ENCODE data around the gene PTRH2. TPM values are rescaled to one million over a fixed set of nuclear protein-coding genes. Genes with fewer than 3 reads are reported as not detected.

The PTRH2 gene
- total and polyA plus RNA-seq, 2 donors = 23.2 to 25.9 TPM

- H3K9me3 ChIP-seq (ENCODE audit: control insufficient read depth in 2 of 2, insufficient read depth in 1 of 2, low read length in 1 of 2) = peaks cover 0 to 1% of the 10 kb centered on the region in 2 donors
- no peak for DNase-seq (ENCODE audit: low read depth in 6 of 9, low spot score in 9 of 9)
- H3K27ac ChIP-seq (ENCODE audit: low read depth in 1 of 2, low read length in 1 of 2) = no peak overlapping the region
- H3K4me1 ChIP-seq (ENCODE audit: control insufficient read depth in 2 of 2, insufficient read depth in 2 of 2, low read length in 2 of 2) = peaks cover 0 to 5% of the 10 kb centered on the region in 2 donors
- H3K27me3 ChIP-seq (ENCODE audit: control insufficient read depth in 2 of 2, insufficient read depth in 1 of 2, low read length in 1 of 2) = no peaks in the 10 kb centered on the region
- no peak overlapping the region for H3K4me3 ChIP-seq (ENCODE audit: low read length in 2 of 2)
- H3K36me3 ChIP-seq (ENCODE audit: control insufficient read depth in 2 of 2, insufficient read depth in 2 of 2, low read length in 1 of 2) = peaks cover 0 to 2% of the 10 kb centered on the region in 2 donors
Measured at GRCh38 chr17:59711936-59712335, 4.7 kb upstream of the PTRH2 start.

GRCh38 chr17:59707971-59708430 is 771 bp upstream of the PTRH2 start:
- peak in 3 of 9 donors; percentile 3 to 15 (median 8) for DNase-seq (ENCODE audit: low read depth in 6 of 9, low spot score in 9 of 9)
- peaks cover 6 to 9% of the 10 kb centered on the region in 2 donors for H3K4me1 ChIP-seq (ENCODE audit: control insufficient read depth in 2 of 2, insufficient read depth in 2 of 2, low read length in 2 of 2)

GRCh38 chr17:59702304-59702703 is 4.9 kb downstream of the PTRH2 start:
- Histone ChIP-seq H3K36me3 (ENCODE audit: control insufficient read depth in 2 of 2, insufficient read depth in 2 of 2, low read length in 1 of 2) (peaks cover 21 to 24% of the 10 kb centered on the region in 2 donors), H3K4me1 (ENCODE audit: control insufficient read depth in 2 of 2, insufficient read depth in 2 of 2, low read length in 2 of 2) (peaks cover 4 to 6% of the 10 kb centered on the region in 2 donors), H3K4me3 (ENCODE audit: low read length in 2 of 2) (no peak overlapping the region), H3K27ac (ENCODE audit: low read depth in 1 of 2, low read length in 1 of 2) (no peak overlapping the region), H3K27me3 (ENCODE audit: control insufficient read depth in 2 of 2, insufficient read depth in 1 of 2, low read length in 1 of 2) (no peaks in the 10 kb centered on the region), H3K9me3 (ENCODE audit: control insufficient read depth in 2 of 2, insufficient read depth in 1 of 2, low read length in 1 of 2) (no peaks in the 10 kb centered on the region)
- 98% methylated on average over 7 of the region's 7 CpGs for WGBS
- DNase-seq (ENCODE audit: low read depth in 6 of 9, low spot score in 9 of 9) = no peak

More at GRCh38 chr17:59707971-59708430, 771 bp upstream of the PTRH2 start:
- peak overlapping the region; percentile 64 to 83 for H3K27ac ChIP-seq (ENCODE audit: low read depth in 1 of 2, low read length in 1 of 2)
- H3K36me3 ChIP-seq (ENCODE audit: control insufficient read depth in 2 of 2, insufficient read depth in 2 of 2, low read length in 1 of 2) = peaks cover 0 to 2% of the 10 kb centered on the region in 2 donors
- no peaks in the 10 kb centered on the region for H3K27me3 ChIP-seq (ENCODE audit: control insufficient read depth in 2 of 2, insufficient read depth in 1 of 2, low read length in 1 of 2)
- H3K4me3 ChIP-seq (ENCODE audit: low read length in 2 of 2) = peak overlapping the region; percentile 74 to 86
- H3K9me3 ChIP-seq (ENCODE audit: control insufficient read depth in 2 of 2, insufficient read depth in 1 of 2, low read length in 1 of 2) = peaks cover 0 to 1% of the 10 kb centered on the region in 2 donors
- WGBS = 3% methylated on average over 15 of the region's 15 CpGs

GRCh38 chr17:59699786-59700185 is 7.4 kb downstream of the PTRH2 start:
- no peak for DNase-seq (ENCODE audit: low read depth in 6 of 9, low spot score in 9 of 9)
- no peaks in the 10 kb centered on the region for H3K4me1 ChIP-seq (ENCODE audit: control insufficient read depth in 2 of 2, insufficient read depth in 2 of 2, low read length in 2 of 2)
- no peak overlapping the region for H3K4me3 ChIP-seq (ENCODE audit: low read length in 2 of 2)
- peaks cover 39 to 49% of the 10 kb centered on the region in 2 donors for H3K36me3 ChIP-seq (ENCODE audit: control insufficient read depth in 2 of 2, insufficient read depth in 2 of 2, low read length in 1 of 2)
- 99% methylated on average over 6 of the region's 6 CpGs for WGBS
- H3K27me3 ChIP-seq (ENCODE audit: control insufficient read depth in 2 of 2, insufficient read depth in 1 of 2, low read length in 1 of 2) = no peaks in the 10 kb centered on the region
- H3K9me3 ChIP-seq (ENCODE audit: control insufficient read depth in 2 of 2, insufficient read depth in 1 of 2, low read length in 1 of 2) = no peaks in the 10 kb centered on the region
- no peak overlapping the region for H3K27ac ChIP-seq (ENCODE audit: low read depth in 1 of 2, low read length in 1 of 2)

- no peaks in the 10 kb centered on the region for H3K4me1 ChIP-seq (ENCODE audit: control insufficient read depth in 2 of 2, insufficient read depth in 2 of 2, low read length in 2 of 2)
- H3K4me3 ChIP-seq (ENCODE audit: low read length in 2 of 2) = no peak overlapping the region
- H3K27me3 ChIP-seq (ENCODE audit: control insufficient read depth in 2 of 2, insufficient read depth in 1 of 2, low read length in 1 of 2) = no peaks in the 10 kb centered on the region
- DNase-seq (ENCODE audit: low read depth in 6 of 9, low spot score in 9 of 9) = no peak
- 99% methylated on average over 7 of the region's 7 CpGs for WGBS
- no peaks in the 10 kb centered on the region for H3K9me3 ChIP-seq (ENCODE audit: control insufficient read depth in 2 of 2, insufficient read depth in 1 of 2, low read length in 1 of 2)
- no peak overlapping the region for H3K27ac ChIP-seq (ENCODE audit: low read depth in 1 of 2, low read length in 1 of 2)
- H3K36me3 ChIP-seq (ENCODE audit: control insufficient read depth in 2 of 2, insufficient read depth in 2 of 2, low read length in 1 of 2) = peaks cover 41 to 55% of the 10 kb centered on the region in 2 donors
Measured at GRCh38 chr17:59699218-59699617, 8.0 kb downstream of the PTRH2 start.

GRCh38 chr17:59698143-59698542 is 9.1 kb downstream of the PTRH2 start:
- H3K36me3 ChIP-seq (ENCODE audit: control insufficient read depth in 2 of 2, insufficient read depth in 2 of 2, low read length in 1 of 2) = peaks cover 48 to 65% of the 10 kb centered on the region in 2 donors
- no peaks in the 10 kb centered on the region for H3K27me3 ChIP-seq (ENCODE audit: control insufficient read depth in 2 of 2, insufficient read depth in 1 of 2, low read length in 1 of 2)
- no peaks in the 10 kb centered on the region for H3K9me3 ChIP-seq (ENCODE audit: control insufficient read depth in 2 of 2, insufficient read depth in 1 of 2, low read length in 1 of 2)
- no peak overlapping the region for H3K27ac ChIP-seq (ENCODE audit: low read depth in 1 of 2, low read length in 1 of 2)
- 97% methylated on average over 4 of the region's 4 CpGs for WGBS
- no peak for DNase-seq (ENCODE audit: low read depth in 6 of 9, low spot score in 9 of 9)
- no peak overlapping the region for H3K4me3 ChIP-seq (ENCODE audit: low read length in 2 of 2)
- no peaks in the 10 kb centered on the region for H3K4me1 ChIP-seq (ENCODE audit: control insufficient read depth in 2 of 2, insufficient read depth in 2 of 2, low read length in 2 of 2)

- 97% methylated on average over 2 of the region's 2 CpGs for WGBS
- Histone ChIP-seq H3K9me3 (ENCODE audit: control insufficient read depth in 2 of 2, insufficient read depth in 1 of 2, low read length in 1 of 2) (no peaks in the 10 kb centered on the region), H3K36me3 (ENCODE audit: control insufficient read depth in 2 of 2, insufficient read depth in 2 of 2, low read length in 1 of 2) (peaks cover 58 to 77% of the 10 kb centered on the region in 2 donors), H3K4me1 (ENCODE audit: control insufficient read depth in 2 of 2, insufficient read depth in 2 of 2, low read length in 2 of 2) (no peaks in the 10 kb centered on the region), H3K27me3 (ENCODE audit: control insufficient read depth in 2 of 2, insufficient read depth in 1 of 2, low read length in 1 of 2) (no peaks in the 10 kb centered on the region), H3K4me3 (ENCODE audit: low read length in 2 of 2) (no peak overlapping the region), H3K27ac (ENCODE audit: low read depth in 1 of 2, low read length in 1 of 2) (no peak overlapping the region)
- DNase-seq (ENCODE audit: low read depth in 6 of 9, low spot score in 9 of 9) = no peak
Measured at GRCh38 chr17:59696682-59697277, 10.4 kb downstream of the PTRH2 start.

- Histone ChIP-seq H3K4me3 (ENCODE audit: low read length in 2 of 2) (no peak overlapping the region), H3K4me1 (ENCODE audit: control insufficient read depth in 2 of 2, insufficient read depth in 2 of 2, low read length in 2 of 2) (no peaks in the 10 kb centered on the region), H3K36me3 (ENCODE audit: control insufficient read depth in 2 of 2, insufficient read depth in 2 of 2, low read length in 1 of 2) (peaks cover 62 to 83% of the 10 kb centered on the region in 2 donors), H3K9me3 (ENCODE audit: control insufficient read depth in 2 of 2, insufficient read depth in 1 of 2, low read length in 1 of 2) (no peaks in the 10 kb centered on the region), H3K27me3 (ENCODE audit: control insufficient read depth in 2 of 2, insufficient read depth in 1 of 2, low read length in 1 of 2) (no peaks in the 10 kb centered on the region), H3K27ac (ENCODE audit: low read depth in 1 of 2, low read length in 1 of 2) (no peak overlapping the region)
- WGBS = 95% methylated on average over 3 of the region's 3 CpGs
- DNase-seq (ENCODE audit: low read depth in 6 of 9, low spot score in 9 of 9) = no peak
Measured at GRCh38 chr17:59695945-59696681, 11.1 kb downstream of the PTRH2 start.

- Histone ChIP-seq H3K27ac (ENCODE audit: low read depth in 1 of 2, low read length in 1 of 2) (no peak overlapping the region), H3K27me3 (ENCODE audit: control insufficient read depth in 2 of 2, insufficient read depth in 1 of 2, low read length in 1 of 2) (no peaks in the 10 kb centered on the region), H3K4me3 (ENCODE audit: low read length in 2 of 2) (no peak overlapping the region), H3K4me1 (ENCODE audit: control insufficient read depth in 2 of 2, insufficient read depth in 2 of 2, low read length in 2 of 2) (no peaks in the 10 kb centered on the region), H3K36me3 (ENCODE audit: control insufficient read depth in 2 of 2, insufficient read depth in 2 of 2, low read length in 1 of 2) (peaks cover 64 to 92% of the 10 kb centered on the region in 2 donors), H3K9me3 (ENCODE audit: control insufficient read depth in 2 of 2, insufficient read depth in 1 of 2, low read length in 1 of 2) (no peaks in the 10 kb centered on the region)
- DNase-seq (ENCODE audit: low read depth in 6 of 9, low spot score in 9 of 9) = no peak
- WGBS = over 99% methylated on average over 2 of the region's 2 CpGs
Measured at GRCh38 chr17:59694344-59694743, 12.9 kb downstream of the PTRH2 start.

Measured in thymus (tissue), 11 donors.